OCI-LY7 (cell line): Measurements from ENCODE around the gene FHIT. TPM values are rescaled to one million over a fixed set of nuclear protein-coding genes. Genes with fewer than 3 reads are reported as not detected.

Source experiments
- BruUV-seq: library from RNA; stranded (reverse); fragments of 400-500 nt; replicated peaks from 2 replicates; lab custom pipeline; 2021; lab: Mats Ljungman, UMichigan
- CTCF ChIA-PET: fragments of 300-600 bp; sonication (Branson Sonifier 250); formaldehyde crosslinking; loops from one replicate; lab custom pipeline; 2022; ENCODE audit warnings: antibody characterized with exemption; ENCODE audit not compliant: unreplicated experiment; lab: Charles Lee
- POLR2A ChIA-PET: fragments of 300-600 bp; sonication (Branson Sonifier 250); formaldehyde crosslinking; loops from one replicate; lab custom pipeline; 2022; ENCODE audit warnings: antibody characterized with exemption; lab: Charles Lee
- DNase-seq: peaks from one replicate; pipeline ENCODE4 v3.0.0-alpha.2; 2015; ENCODE audit warnings: low spot score
- H2AFZ ChIP-seq: fragments of 200-600 bp; sonication (generic), shearing (Covaris generic); 2 replicates; pipeline ENCODE4 v1.6.1; 2014; ENCODE audit warnings: mild to moderate bottlenecking, antibody characterized with exemption, low read length, moderate library complexity
- H3K27ac ChIP-seq: fragments of 200-600 bp; sonication (generic); 2 replicates; pipeline ENCODE4 v1.5.1; 2014; ENCODE audit warnings: mixed run types, low read depth, mild to moderate bottlenecking, moderate library complexity, low read length, inconsistent platforms; ENCODE audit not compliant: poor library complexity, severe bottlenecking
- H3K36me3 ChIP-seq: fragments of 200-600 bp; sonication (generic); 2 replicates; pipeline ENCODE4 v1.6.1; 2014; ENCODE audit warnings: mild to moderate bottlenecking, antibody characterized with exemption, low read length, moderate library complexity, mixed read lengths; ENCODE audit not compliant: insufficient read depth
- H3K4me1 ChIP-seq: fragments of 200-600 bp; sonication (generic); 2 replicates; pipeline ENCODE4 v1.5.1; 2014; ENCODE audit warnings: mild to moderate bottlenecking, low read length; ENCODE audit not compliant: insufficient read depth, poor library complexity, severe bottlenecking
- H3K4me2 ChIP-seq: fragments of 200-600 bp; sonication (generic); 2 replicates; pipeline ENCODE4 v1.6.1; 2014; ENCODE audit warnings: mild to moderate bottlenecking, low read length
- H3K4me3 ChIP-seq: fragments of 200-600 bp; sonication (generic); 2 replicates; pipeline ENCODE4 v1.5.1; 2014; ENCODE audit warnings: mild to moderate bottlenecking, low read depth, low read length; ENCODE audit not compliant: poor library complexity, severe bottlenecking
- H3K79me2 ChIP-seq: fragments of 200-600 bp; sonication (generic); 2 replicates; pipeline ENCODE4 v1.6.1; 2016; ENCODE audit warnings: low read depth, mild to moderate bottlenecking, low read length, moderate library complexity, mixed read lengths; ENCODE audit not compliant: insufficient read depth
- H3K9me2 ChIP-seq: fragments of 200-600 bp; sonication (generic); 2 replicates; pipeline ENCODE4 v1.6.1; 2016; ENCODE audit warnings: mild to moderate bottlenecking, low read length, mixed read lengths; ENCODE audit not compliant: insufficient read depth
- H3K9me3 ChIP-seq: fragments of 200-600 bp; sonication (generic); 2 replicates; pipeline ENCODE4 v1.6.1; 2014; ENCODE audit warnings: mild to moderate bottlenecking, mixed run types, low read length, mixed read lengths
- H4K20me1 ChIP-seq: fragments of 200-600 bp; sonication (generic); 2 replicates; pipeline ENCODE4 v1.6.1; 2014; ENCODE audit warnings: mild to moderate bottlenecking, antibody characterized with exemption, low read length, moderate library complexity, mixed read lengths; ENCODE audit not compliant: insufficient read depth
- EZH2phosphoT487 ChIP-seq: fragments of 200-600 bp; sonication (generic); IDR thresholded peaks from 2 replicates; pipeline ENCODE4 v1.6.1; 2018; ENCODE audit warnings: low read depth, borderline replicate concordance, mild to moderate bottlenecking, mixed run types, antibody characterized with exemption, low read length, moderate library complexity, mixed read lengths
- intact Hi-C: fragments of 100-400 bp; cut with micrococcal nuclease; formaldehyde crosslinking; loops from one replicate; pipeline ENCODE4 v1.10.0; 2022; ENCODE audit not compliant: unreplicated experiment
- total RNA-seq, 2 experiments: library from RNA; depleted of rRNA in 1 of 2; stranded (reverse); fragments of >200 nt in 1 of 2; shearing (Covaris generic) in 1 of 2; gene quantifications; 2 replicates each; pipeline ENCODE4 v1.2.3, GENCODE V29; 2014 to 2022
- TF ChIP-seq, protein P1 (sequence below): fragments of 200-600 bp; sonication (generic); conservative IDR thresholded peaks from 2 replicates; pipeline ENCODE4 v1.5.1; 2014; ENCODE audit warnings: mild to moderate bottlenecking, antibody characterized with exemption, low read length, moderate library complexity, mixed read lengths

The FHIT gene
- total RNA-seq, 2 experiments from 2014 or later, result 5.0 to 10.9 TPM

DNA sequence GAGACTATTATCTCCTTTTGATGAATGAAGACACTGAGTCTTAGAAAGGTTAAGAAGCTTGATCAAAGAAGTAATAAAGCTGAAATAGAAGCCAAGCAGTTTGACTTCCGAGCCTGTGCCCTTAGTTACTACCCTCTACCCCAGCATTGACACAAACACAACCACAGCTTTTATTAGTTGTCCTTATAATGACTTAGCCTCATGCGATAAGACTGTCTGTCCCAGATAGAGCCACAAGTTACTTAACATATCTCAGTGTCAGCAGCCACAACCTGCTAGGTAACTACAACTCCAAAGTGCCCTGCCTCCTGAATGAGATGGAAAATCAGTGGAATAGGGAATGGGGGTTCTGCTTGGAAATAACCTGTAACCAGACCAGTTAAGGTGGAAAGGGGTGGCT lies 1419.9 kb downstream of the FHIT start:
- H2AFZ ChIP-seq, result no peak overlapping the region
- POLR2A ChIA-PET, result interaction anchor here (0.6 kb wide), 1 partner anchor 159 kb away, joined by 15 read pairs; no protein-coding TSS in a partner anchor
- no peaks in the 10 kb centered on the region for H3K9me2 ChIP-seq
- no peak overlapping the region for H3K4me3 ChIP-seq
- no peaks in the 10 kb centered on the region for H4K20me1 ChIP-seq
- H3K79me2 ChIP-seq, result no peaks in the 10 kb centered on the region
- H3K4me1 ChIP-seq, result peaks cover 2% of the 10 kb centered on the region
- no peak overlapping the region for H3K4me2 ChIP-seq
- TF ChIP-seq, protein P1, sequence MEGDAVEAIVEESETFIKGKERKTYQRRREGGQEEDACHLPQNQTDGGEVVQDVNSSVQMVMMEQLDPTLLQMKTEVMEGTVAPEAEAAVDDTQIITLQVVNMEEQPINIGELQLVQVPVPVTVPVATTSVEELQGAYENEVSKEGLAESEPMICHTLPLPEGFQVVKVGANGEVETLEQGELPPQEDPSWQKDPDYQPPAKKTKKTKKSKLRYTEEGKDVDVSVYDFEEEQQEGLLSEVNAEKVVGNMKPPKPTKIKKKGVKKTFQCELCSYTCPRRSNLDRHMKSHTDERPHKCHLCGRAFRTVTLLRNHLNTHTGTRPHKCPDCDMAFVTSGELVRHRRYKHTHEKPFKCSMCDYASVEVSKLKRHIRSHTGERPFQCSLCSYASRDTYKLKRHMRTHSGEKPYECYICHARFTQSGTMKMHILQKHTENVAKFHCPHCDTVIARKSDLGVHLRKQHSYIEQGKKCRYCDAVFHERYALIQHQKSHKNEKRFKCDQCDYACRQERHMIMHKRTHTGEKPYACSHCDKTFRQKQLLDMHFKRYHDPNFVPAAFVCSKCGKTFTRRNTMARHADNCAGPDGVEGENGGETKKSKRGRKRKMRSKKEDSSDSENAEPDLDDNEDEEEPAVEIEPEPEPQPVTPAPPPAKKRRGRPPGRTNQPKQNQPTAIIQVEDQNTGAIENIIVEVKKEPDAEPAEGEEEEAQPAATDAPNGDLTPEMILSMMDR, result no peak
- TF ChIP-seq EZH2phosphoT487, result no peak
- intact Hi-C loops, result no loop called here
- no peaks in the 10 kb centered on the region for H3K9me3 ChIP-seq
- BruUV-seq, result no TSS peak
- H3K27ac ChIP-seq, result no peak overlapping the region
- no peaks in the 10 kb centered on the region for H3K36me3 ChIP-seq
- CTCF ChIA-PET, result no interaction called here
- no peak for DNase-seq

- TF ChIP-seq EZH2phosphoT487, result no peak
- TF ChIP-seq, protein P1, result no peak
- no peaks in the 10 kb centered on the region for H3K9me2 ChIP-seq
- H3K9me3 ChIP-seq, result no peaks in the 10 kb centered on the region
- H3K4me1 ChIP-seq, result no peaks in the 10 kb centered on the region
- H3K4me2 ChIP-seq, result no peak overlapping the region
- ChIA-PET POLR2A (interaction anchor here (0.7 to 0.8 kb wide), 2 partner anchors 15 to 448 kb away, joined by 4 to 5 read pairs; no protein-coding TSS in a partner anchor), CTCF (no interaction called here)
- intact Hi-C loops, result no loop called here
- H4K20me1 ChIP-seq, result no peaks in the 10 kb centered on the region
- DNase-seq, result no peak
- no peak overlapping the region for H3K27ac ChIP-seq
- no peak overlapping the region for H2AFZ ChIP-seq
- no peaks in the 10 kb centered on the region for H3K79me2 ChIP-seq
- no peaks in the 10 kb centered on the region for H3K36me3 ChIP-seq
- H3K4me3 ChIP-seq, result no peak overlapping the region
- BruUV-seq, result no TSS peak
Measured at GRCh38 chr3:59829527-59829926, 1421.7 kb downstream of the FHIT start.

- BruUV-seq, result no TSS peak
- ChIA-PET POLR2A (no interaction called here), CTCF (no interaction called here)
- Histone ChIP-seq H3K9me3 (no peaks in the 10 kb centered on the region), H4K20me1 (no peaks in the 10 kb centered on the region), H3K4me1 (no peaks in the 10 kb centered on the region), H3K79me2 (no peaks in the 10 kb centered on the region), H3K4me3 (no peak overlapping the region), H3K36me3 (no peaks in the 10 kb centered on the region), H3K4me2 (no peak overlapping the region), H2AFZ (no peak overlapping the region), H3K27ac (no peak overlapping the region), H3K9me2 (no peaks in the 10 kb centered on the region)
- intact Hi-C loops, result no loop called here
- no peak for DNase-seq
- no peak for TF ChIP-seq EZH2phosphoT487
- TF ChIP-seq, protein P1, result no peak
Measured at GRCh38 chr3:59824876-59825275, 1426.4 kb downstream of the FHIT start.
